IPS-15b (cell line): ENCODE measurements around the gene LMX1B.
"Not testable (repeated sequence)": the region's sequence is repeated elsewhere in the genome, so short reads cannot be mapped to it uniquely, and the experiment has no call there.

Experiments
- H3K27me3 ChIP-seq: one replicate; pipeline ENCODE4 v1.6.1; 2013; ENCODE audit warnings: low read length; ENCODE audit not compliant: control insufficient read depth, insufficient read depth
- H3K36me3 ChIP-seq: one replicate; pipeline ENCODE4 v1.6.1; 2013; ENCODE audit warnings: low read length; ENCODE audit not compliant: control insufficient read depth, insufficient read depth
- H3K4me1 ChIP-seq: one replicate; pipeline ENCODE4 v1.6.1; 2013; ENCODE audit warnings: mild to moderate bottlenecking, low read length; ENCODE audit not compliant: control insufficient read depth, insufficient read depth
- H3K4me3 ChIP-seq: one replicate; pipeline ENCODE4 v1.5.1; 2013; ENCODE audit warnings: low read depth, low read length
- H3K9ac ChIP-seq: one replicate; pipeline ENCODE4 v1.6.1; 2013; ENCODE audit warnings: low read depth, mild to moderate bottlenecking, low read length
- H3K9me3 ChIP-seq: one replicate; pipeline ENCODE4 v1.6.1; 2013; ENCODE audit warnings: mild to moderate bottlenecking, low read length; ENCODE audit not compliant: control insufficient read depth, insufficient read depth

LMX1B gene

GRCh38 chr9:126642010-126642744 lies 28.4 kb downstream of the LMX1B start:
- Histone ChIP-seq H3K27me3 (peaks cover 83% of the 10 kb centered on the region), H3K36me3 (no peaks in the 10 kb centered on the region), H3K9ac (no peak overlapping the region), H3K9me3 (no peaks in the 10 kb centered on the region), H3K4me3 (no peak overlapping the region), H3K4me1 (no peaks in the 10 kb centered on the region)

- H3K9ac ChIP-seq = no peak overlapping the region
- H3K9me3 ChIP-seq = no peaks in the 10 kb centered on the region
- peaks cover 82% of the 10 kb centered on the region for H3K27me3 ChIP-seq
- no peak overlapping the region for H3K4me3 ChIP-seq
- H3K4me1 ChIP-seq = no peaks in the 10 kb centered on the region
- H3K36me3 ChIP-seq = no peaks in the 10 kb centered on the region
Observed at GRCh38 chr9:126642839-126643238, 29.1 kb downstream of the LMX1B start.

- Histone ChIP-seq H3K27me3 (peaks cover 73% of the 10 kb centered on the region), H3K4me1 (no peaks in the 10 kb centered on the region), H3K4me3 (no peak overlapping the region)
Observed at GRCh38 chr9:126643945-126644527, 30.3 kb downstream of the LMX1B start.

GRCh38 chr9:126646162-126646561 lies 32.4 kb downstream of the LMX1B start:
- Histone ChIP-seq H3K9ac (no peak overlapping the region), H3K4me1 (no peaks in the 10 kb centered on the region), H3K4me3 (no peak overlapping the region), H3K27me3 (peaks cover 58% of the 10 kb centered on the region), H3K36me3 (no peaks in the 10 kb centered on the region), H3K9me3 (no peaks in the 10 kb centered on the region)

More at GRCh38 chr9:126643945-126644527, 30.3 kb downstream of the LMX1B start:
- Histone ChIP-seq H3K9me3 (no peaks in the 10 kb centered on the region), H3K9ac (no peak overlapping the region), H3K36me3 (no peaks in the 10 kb centered on the region)

- Histone ChIP-seq H3K27me3 (peaks cover 48% of the 10 kb centered on the region), H3K9me3 (no peaks in the 10 kb centered on the region), H3K4me3 (no peak overlapping the region)
Observed at GRCh38 chr9:126647585-126648411, 34.1 kb downstream of the LMX1B start.

GRCh38 chr9:126649477-126649876 lies 35.7 kb downstream of the LMX1B start:
- H3K27me3 ChIP-seq = peaks cover 43% of the 10 kb centered on the region

More at GRCh38 chr9:126647585-126648411, 34.1 kb downstream of the LMX1B start:
- Histone ChIP-seq H3K36me3 (no peaks in the 10 kb centered on the region), H3K4me1 (peaks cover 6% of the 10 kb centered on the region), H3K9ac (no peak overlapping the region)

GRCh38 chr9:126650404-126651341 lies 36.9 kb downstream of the LMX1B start:
- H3K9me3 ChIP-seq = no peaks in the 10 kb centered on the region
- H3K9ac ChIP-seq = no peak overlapping the region
- peaks cover 39% of the 10 kb centered on the region for H3K27me3 ChIP-seq
- H3K36me3 ChIP-seq = no peaks in the 10 kb centered on the region
- H3K4me3 ChIP-seq = no peak overlapping the region
- H3K4me1 ChIP-seq = peaks cover 7% of the 10 kb centered on the region

More at GRCh38 chr9:126649477-126649876, 35.7 kb downstream of the LMX1B start:
- Histone ChIP-seq H3K9ac (no peak overlapping the region), H3K4me3 (no peak overlapping the region), H3K36me3 (no peaks in the 10 kb centered on the region), H3K9me3 (no peaks in the 10 kb centered on the region), H3K4me1 (peaks cover 7% of the 10 kb centered on the region)

- peaks cover 7% of the 10 kb centered on the region for H3K4me1 ChIP-seq
- H3K27me3 ChIP-seq = peaks cover 41% of the 10 kb centered on the region
- H3K36me3 ChIP-seq = no peaks in the 10 kb centered on the region
- peak overlapping the region; percentile 18 for H3K4me3 ChIP-seq
- H3K9me3 ChIP-seq = no peaks in the 10 kb centered on the region
- no peak overlapping the region for H3K9ac ChIP-seq
Observed at GRCh38 chr9:126652140-126652582, 38.4 kb downstream of the LMX1B start.

- Histone ChIP-seq H3K9ac (no peak overlapping the region), H3K4me1 (peaks cover 7% of the 10 kb centered on the region), H3K36me3 (no peaks in the 10 kb centered on the region), H3K27me3 (peaks cover 33% of the 10 kb centered on the region), H3K4me3 (no peak overlapping the region), H3K9me3 (no peaks in the 10 kb centered on the region)
Observed at GRCh38 chr9:126654124-126654523, 40.4 kb downstream of the LMX1B start.

- not testable (repeated sequence) for H3K4me1 ChIP-seq, H3K9ac ChIP-seq
Observed at GRCh38 chr9:126656214-126656613, 42.5 kb downstream of the LMX1B start.

More at GRCh38 chr9:126656214-126656613, 42.5 kb downstream of the LMX1B start:
- H3K4me3 ChIP-seq, H3K9me3 ChIP-seq, H3K36me3 ChIP-seq: not testable (repeated sequence)
- H3K27me3 ChIP-seq = peaks cover 30% of the 10 kb centered on the region
